Neural cell (in vitro differentiated cells): ENCODE data around the gene NOD2. TPM values are rescaled to one million over a fixed set of nuclear protein-coding genes. Genes with fewer than 3 reads are reported as not detected.

Source experiments
- H2AFZ ChIP-seq: fragments of 200-600, 300-800 bp; sonication (generic), shearing (Covaris generic); 2 replicates; pipeline ENCODE4 v1.6.0; 2014; ENCODE audit warnings: low read depth, mild to moderate bottlenecking, antibody characterized with exemption, low read length, moderate library complexity
- H3F3A ChIP-seq: fragments of 200-600 bp; shearing (Covaris generic); 2 replicates; pipeline ENCODE4 v1.6.1; 2016; ENCODE audit warnings: mild to moderate bottlenecking, moderate library complexity, mixed read lengths, antibody characterized with exemption, low read length; ENCODE audit not compliant: insufficient read depth, poor library complexity, severe bottlenecking
- H3K27ac ChIP-seq: fragments of 200-600, 300-800 bp; sonication (generic), shearing (Covaris generic); 2 replicates; pipeline ENCODE4 v1.5.1; 2014; ENCODE audit warnings: mild to moderate bottlenecking, low read length, moderate library complexity
- H3K27me3 ChIP-seq: fragments of 300-800, 200-600 bp; sonication (generic), shearing (Covaris generic); 2 replicates; pipeline ENCODE4 v1.6.0; 2014; ENCODE audit warnings: mild to moderate bottlenecking, low read depth, low read length, moderate library complexity; ENCODE audit not compliant: insufficient read depth
- H3K36me3 ChIP-seq: fragments of 300-800, 200-600 bp; sonication (generic), shearing (Covaris generic); 2 replicates; pipeline ENCODE4 v1.5.1; 2014; ENCODE audit warnings: mild to moderate bottlenecking, antibody characterized with exemption, low read length, moderate library complexity; ENCODE audit not compliant: insufficient read depth
- H3K4me2 ChIP-seq: fragments of 300-800, 200-600 bp; sonication (generic), shearing (Covaris generic); 2 replicates; pipeline ENCODE4 v1.6.0; 2014; ENCODE audit warnings: mild to moderate bottlenecking, low read length
- H3K4me3 ChIP-seq: fragments of 300-800, 200-600 bp; sonication (generic), shearing (Covaris generic); 2 replicates; pipeline ENCODE4 v1.5.1; 2014; ENCODE audit warnings: mild to moderate bottlenecking, low read length, moderate library complexity
- H3K79me2 ChIP-seq: fragments of 200-600 bp; shearing (Covaris generic); replicated peaks from 2 replicates; pipeline ENCODE4 v1.6.0; 2014; ENCODE audit warnings: mild to moderate bottlenecking, low read length, moderate library complexity; ENCODE audit not compliant: insufficient read depth
- H3K9ac ChIP-seq: fragments of 300-800, 200-600 bp; sonication (generic), shearing (Covaris generic); 2 replicates; pipeline ENCODE4 v1.6.1; 2016; ENCODE audit warnings: mild to moderate bottlenecking, low read length, mixed read lengths
- H3K9me2 ChIP-seq: fragments of 200-600 bp; shearing (Covaris generic); 2 replicates; pipeline ENCODE4 v1.6.1; 2016; ENCODE audit warnings: mild to moderate bottlenecking, low read length, mixed read lengths; ENCODE audit not compliant: insufficient read depth
- H3K9me3 ChIP-seq: fragments of 200-600, 300-800 bp; sonication (generic), shearing (Covaris generic); 2 replicates; pipeline ENCODE4 v1.6.1; 2016; ENCODE audit warnings: mild to moderate bottlenecking, mixed run types, low read length, moderate library complexity, mixed read lengths
- H4K20me1 ChIP-seq: fragments of 200-600 bp; shearing (Covaris generic); 2 replicates; pipeline ENCODE4 v1.6.1; 2016; ENCODE audit warnings: mild to moderate bottlenecking, mixed run types; ENCODE audit not compliant: insufficient read depth
- EP300 ChIP-seq: fragments of 450-650 bp; conservative IDR thresholded peaks from 2 replicates; pipeline ENCODE4 v1.6.1; 2014; ENCODE audit warnings: antibody characterized with exemption, mild to moderate bottlenecking, moderate library complexity; ENCODE audit not compliant: poor library complexity, severe bottlenecking
- EZH2 ChIP-seq: fragments of 200-600, 300-800 bp; shearing (Covaris generic), sonication (generic); IDR thresholded peaks from 2 replicates; pipeline ENCODE4 v1.6.1; 2014; ENCODE audit warnings: antibody characterized with exemption, low read length, borderline replicate concordance, mild to moderate bottlenecking; ENCODE audit not compliant: insufficient read depth, poor library complexity, severe bottlenecking
- MXI1 ChIP-seq: fragments of 450-650 bp; conservative IDR thresholded peaks from 2 replicates; pipeline ENCODE4 v1.6.1; 2014; ENCODE audit warnings: antibody characterized with exemption, mild to moderate bottlenecking; ENCODE audit not compliant: poor library complexity, severe bottlenecking
- POLR2AphosphoS5 ChIP-seq: IDR thresholded peaks from 2 replicates; pipeline ENCODE4 v1.6.1; 2012
- RAD21 ChIP-seq: fragments of 450-650 bp; conservative IDR thresholded peaks from 2 replicates; pipeline ENCODE4 v1.6.1; 2014; ENCODE audit warnings: antibody characterized with exemption, mild to moderate bottlenecking, moderate library complexity
- SMC3 ChIP-seq: fragments of 450-650 bp; conservative IDR thresholded peaks from 2 replicates; pipeline ENCODE4 v1.6.1; 2014; ENCODE audit warnings: antibody characterized with exemption, mild to moderate bottlenecking, moderate library complexity; ENCODE audit not compliant: poor library complexity
- TAF1 ChIP-seq: IDR thresholded peaks from 2 replicates; pipeline ENCODE4 v1.6.1; 2012; ENCODE audit warnings: low read depth
- polyA plus RNA-seq: library from polyadenylated mRNA; depleted of rRNA; stranded (reverse); fragments of >200 nt; gene quantifications from 2 replicates; pipeline ENCODE4 v1.2.3, GENCODE V29; 2014
- TF ChIP-seq, protein P1 (sequence below): IDR thresholded peaks from 2 replicates; pipeline ENCODE4 v1.6.1; 2012; ENCODE audit warnings: borderline replicate concordance
- TF ChIP-seq, protein P2 (sequence below): fragments of 450-650 bp; IDR thresholded peaks from 2 replicates; pipeline ENCODE4 v1.5.1; 2014; ENCODE audit warnings: antibody characterized with exemption, mild to moderate bottlenecking, moderate library complexity; ENCODE audit not compliant: poor library complexity, severe bottlenecking

NOD2 gene
- polyA plus RNA-seq, 1 donor from 2014 or later, result not detected

DNA sequence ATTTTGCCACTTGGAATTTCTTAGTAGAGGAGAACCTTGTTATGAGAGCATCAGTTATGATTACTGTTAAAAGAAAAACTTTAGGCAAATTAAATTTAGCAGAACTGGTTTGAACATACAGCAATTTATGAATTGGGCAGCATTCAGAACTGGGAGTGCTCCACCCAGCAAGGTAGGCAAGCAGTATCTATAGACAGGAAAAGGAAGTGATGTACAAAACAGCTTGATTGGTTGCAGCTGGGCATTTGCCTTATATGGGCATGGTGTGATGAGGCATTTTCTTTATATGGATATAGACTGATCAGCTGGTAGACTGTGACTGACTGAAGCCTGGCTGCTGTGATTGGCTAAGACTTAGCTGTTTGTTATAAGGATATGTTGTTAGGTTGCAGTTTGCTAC is 30.9 kb downstream of the NOD2 start:
- Histone ChIP-seq H3K36me3 (no peaks in the 10 kb centered on the region), H3K9me2 (no peaks in the 10 kb centered on the region), H3K79me2 (no peaks in the 10 kb centered on the region), H4K20me1 (no peaks in the 10 kb centered on the region), H3K27me3 (no peaks in the 10 kb centered on the region), H2AFZ (no peak overlapping the region), H3K9ac (no peak overlapping the region), H3F3A (no peaks in the 10 kb centered on the region), H3K27ac (no peak overlapping the region), H3K4me3 (no peak overlapping the region), H3K4me2 (no peak overlapping the region), H3K9me3 (no peaks in the 10 kb centered on the region)
- TF ChIP-seq MXI1 (no peak), SMC3 (no peak), RAD21 (no peak), TAF1 (no peak), EP300 (no peak), POLR2AphosphoS5 (no peak), EZH2 (no peak)
- TF ChIP-seq, protein P1, sequence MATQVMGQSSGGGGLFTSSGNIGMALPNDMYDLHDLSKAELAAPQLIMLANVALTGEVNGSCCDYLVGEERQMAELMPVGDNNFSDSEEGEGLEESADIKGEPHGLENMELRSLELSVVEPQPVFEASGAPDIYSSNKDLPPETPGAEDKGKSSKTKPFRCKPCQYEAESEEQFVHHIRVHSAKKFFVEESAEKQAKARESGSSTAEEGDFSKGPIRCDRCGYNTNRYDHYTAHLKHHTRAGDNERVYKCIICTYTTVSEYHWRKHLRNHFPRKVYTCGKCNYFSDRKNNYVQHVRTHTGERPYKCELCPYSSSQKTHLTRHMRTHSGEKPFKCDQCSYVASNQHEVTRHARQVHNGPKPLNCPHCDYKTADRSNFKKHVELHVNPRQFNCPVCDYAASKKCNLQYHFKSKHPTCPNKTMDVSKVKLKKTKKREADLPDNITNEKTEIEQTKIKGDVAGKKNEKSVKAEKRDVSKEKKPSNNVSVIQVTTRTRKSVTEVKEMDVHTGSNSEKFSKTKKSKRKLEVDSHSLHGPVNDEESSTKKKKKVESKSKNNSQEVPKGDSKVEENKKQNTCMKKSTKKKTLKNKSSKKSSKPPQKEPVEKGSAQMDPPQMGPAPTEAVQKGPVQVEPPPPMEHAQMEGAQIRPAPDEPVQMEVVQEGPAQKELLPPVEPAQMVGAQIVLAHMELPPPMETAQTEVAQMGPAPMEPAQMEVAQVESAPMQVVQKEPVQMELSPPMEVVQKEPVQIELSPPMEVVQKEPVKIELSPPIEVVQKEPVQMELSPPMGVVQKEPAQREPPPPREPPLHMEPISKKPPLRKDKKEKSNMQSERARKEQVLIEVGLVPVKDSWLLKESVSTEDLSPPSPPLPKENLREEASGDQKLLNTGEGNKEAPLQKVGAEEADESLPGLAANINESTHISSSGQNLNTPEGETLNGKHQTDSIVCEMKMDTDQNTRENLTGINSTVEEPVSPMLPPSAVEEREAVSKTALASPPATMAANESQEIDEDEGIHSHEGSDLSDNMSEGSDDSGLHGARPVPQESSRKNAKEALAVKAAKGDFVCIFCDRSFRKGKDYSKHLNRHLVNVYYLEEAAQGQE, result no peak
- TF ChIP-seq, protein P2, sequence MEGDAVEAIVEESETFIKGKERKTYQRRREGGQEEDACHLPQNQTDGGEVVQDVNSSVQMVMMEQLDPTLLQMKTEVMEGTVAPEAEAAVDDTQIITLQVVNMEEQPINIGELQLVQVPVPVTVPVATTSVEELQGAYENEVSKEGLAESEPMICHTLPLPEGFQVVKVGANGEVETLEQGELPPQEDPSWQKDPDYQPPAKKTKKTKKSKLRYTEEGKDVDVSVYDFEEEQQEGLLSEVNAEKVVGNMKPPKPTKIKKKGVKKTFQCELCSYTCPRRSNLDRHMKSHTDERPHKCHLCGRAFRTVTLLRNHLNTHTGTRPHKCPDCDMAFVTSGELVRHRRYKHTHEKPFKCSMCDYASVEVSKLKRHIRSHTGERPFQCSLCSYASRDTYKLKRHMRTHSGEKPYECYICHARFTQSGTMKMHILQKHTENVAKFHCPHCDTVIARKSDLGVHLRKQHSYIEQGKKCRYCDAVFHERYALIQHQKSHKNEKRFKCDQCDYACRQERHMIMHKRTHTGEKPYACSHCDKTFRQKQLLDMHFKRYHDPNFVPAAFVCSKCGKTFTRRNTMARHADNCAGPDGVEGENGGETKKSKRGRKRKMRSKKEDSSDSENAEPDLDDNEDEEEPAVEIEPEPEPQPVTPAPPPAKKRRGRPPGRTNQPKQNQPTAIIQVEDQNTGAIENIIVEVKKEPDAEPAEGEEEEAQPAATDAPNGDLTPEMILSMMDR, result no peak

DNA sequence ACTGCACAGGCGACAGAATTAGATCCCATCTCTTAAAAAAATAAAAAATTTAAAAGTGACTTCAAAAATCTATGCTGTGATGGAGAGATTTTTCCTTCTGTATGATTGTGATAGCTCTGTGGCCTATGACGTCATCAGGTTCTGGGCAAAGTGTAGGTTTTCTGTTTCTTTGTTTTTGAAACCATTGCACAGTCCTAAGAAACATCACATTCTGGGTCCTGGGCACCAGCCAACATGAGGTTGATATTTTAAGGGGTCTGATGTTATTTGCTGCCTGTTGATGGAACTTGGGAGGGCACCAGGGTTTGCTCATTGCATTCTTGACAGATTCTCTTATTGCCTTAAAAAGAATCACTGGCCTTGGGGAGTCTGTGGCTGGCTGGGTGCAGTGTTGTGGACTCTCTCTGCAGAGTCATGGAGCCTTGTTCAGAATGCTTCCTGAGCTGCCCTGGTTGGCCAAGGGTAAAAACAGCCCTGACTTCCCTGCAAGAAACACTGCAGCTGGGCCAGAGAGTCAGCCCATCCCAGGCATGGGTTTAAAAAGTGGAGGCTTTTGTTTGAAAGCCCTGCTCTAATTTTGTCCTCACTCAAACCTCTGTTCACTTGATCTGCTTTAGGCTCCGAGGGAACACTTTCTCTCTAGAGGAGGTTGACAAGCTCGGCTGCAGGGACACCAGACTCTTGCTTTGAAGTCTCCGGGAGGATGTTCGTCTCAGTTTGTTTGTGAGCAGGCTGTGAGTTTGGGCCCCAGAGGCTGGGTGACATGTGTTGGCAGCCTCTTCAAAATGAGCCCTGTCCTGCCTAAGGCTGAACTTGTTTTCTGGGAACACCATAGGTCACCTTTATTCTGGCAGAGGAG is 38.0 kb downstream of the NOD2 start:
- H3K36me3 ChIP-seq, result no peaks in the 10 kb centered on the region
- no peak overlapping the region for H2AFZ ChIP-seq
- H3K27ac ChIP-seq, result no peak overlapping the region
- H3K79me2 ChIP-seq, result no peaks in the 10 kb centered on the region
- H3F3A ChIP-seq, result no peaks in the 10 kb centered on the region
- TF ChIP-seq TAF1, result no peak
- TF ChIP-seq RAD21, result no peak
- TF ChIP-seq SMC3, result no peak
- TF ChIP-seq MXI1, result no peak
- no peak for TF ChIP-seq POLR2AphosphoS5
- H3K9me3 ChIP-seq, result no peaks in the 10 kb centered on the region
- H4K20me1 ChIP-seq, result no peaks in the 10 kb centered on the region
- no peaks in the 10 kb centered on the region for H3K27me3 ChIP-seq
- no peak overlapping the region for H3K4me3 ChIP-seq
- H3K4me2 ChIP-seq, result no peak overlapping the region
- H3K9ac ChIP-seq, result no peak overlapping the region
- H3K9me2 ChIP-seq, result no peaks in the 10 kb centered on the region
